Stimulated activated CD8-positive, alpha-beta memory T cell treated with anti-CD3 and anti-CD28 coated beads, Interleukin-12 subunit alpha, Interleukin-12 subunit beta, amount 100 ng/mL, for 1 hour (primary cell): ENCODE results near the gene DCST2.
"Not testable (repeated sequence)": the region's sequence is repeated elsewhere in the genome, so short reads cannot be mapped to it uniquely, and the experiment has no call there.

Source experiments
- DNase-seq: peaks from one replicate; pipeline ENCODE4 v3.0.0-alpha.2; 2020; ENCODE audit warnings: low read depth

DCST2 gene

GRCh38 chr1:154998818-154999570 is 34.6 kb downstream of the DCST2 start:
- DNase-seq, result peak; percentile 50

- DNase-seq, result no peak
Measured at GRCh38 chr1:154998201-154998780, 35.3 kb downstream of the DCST2 start.

GRCh38 chr1:154996966-154997701 is 36.4 kb downstream of the DCST2 start:
- no peak for DNase-seq

GRCh38 chr1:154995301-154995983 is 38.1 kb downstream of the DCST2 start:
- DNase-seq, result not testable (repeated sequence)

GRCh38 chr1:154994591-154994990 is 39.0 kb downstream of the DCST2 start:
- no peak for DNase-seq

- no peak for DNase-seq
Measured at GRCh38 chr1:154994269-154994587, 39.4 kb downstream of the DCST2 start.

- DNase-seq, result no peak
Measured at GRCh38 chr1:154993572-154994268, 39.9 kb downstream of the DCST2 start, which contains the start of gene LENEP. Gene LENEP (plus strand): TSS chr1:154993586. CDS start chr1:154993608, 22 bp downstream.

- no peak for DNase-seq
Measured at GRCh38 chr1:154992721-154993571, 40.6 kb downstream of the DCST2 start.

GRCh38 chr1:154990276-154990675 is 43.3 kb downstream of the DCST2 start:
- no peak for DNase-seq

GRCh38 chr1:154989195-154989860 is 44.3 kb downstream of the DCST2 start:
- DNase-seq, result no peak

- no peak for DNase-seq
Measured at GRCh38 chr1:154988058-154988954, 45.3 kb downstream of the DCST2 start.

GRCh38 chr1:154987326-154987725 is 46.3 kb downstream of the DCST2 start:
- no peak for DNase-seq

- DNase-seq, result not testable (repeated sequence)
Measured at GRCh38 chr1:154986736-154987135, 46.8 kb downstream of the DCST2 start.

GRCh38 chr1:154983776-154984466 is 49.7 kb downstream of the DCST2 start:
- no peak for DNase-seq

GRCh38 chr1:154982897-154983648 is 50.5 kb downstream of the DCST2 start, which contains the start of gene FLAD1:
Gene FLAD1 (plus strand): TSS chr1:154983344. CDS start chr1:154983695, 351 bp downstream.
- DNase-seq, result peak; percentile 89

- DNase-seq, result no peak
Measured at GRCh38 chr1:154982341-154982740, 51.2 kb downstream of the DCST2 start.

- DNase-seq, result no peak
Measured at GRCh38 chr1:154978360-154978759, 55.2 kb downstream of the DCST2 start.

- DNase-seq, result not testable (repeated sequence)
Measured at GRCh38 chr1:154977762-154978161, 55.8 kb downstream of the DCST2 start.
